BLaER1 treated with 17β-estradiol and CSF1 and Interleukin-3, amounts not matched to agents 10 nM and 100 nM (cell line): ENCODE measurements around the gene SATB1.

Experiments
- H3K27ac ChIP-seq, 11 experiments: shearing (Covaris generic); formaldehyde crosslinking; 2 replicates each; pipeline ENCODE4 v1.8.1; 2022
- H3K27me3 ChIP-seq, 11 experiments: shearing (Covaris generic); formaldehyde crosslinking; 2 replicates each; pipeline ENCODE4 v1.8.1; 2022
- H3K36me3 ChIP-seq, 11 experiments: shearing (Covaris generic); formaldehyde crosslinking; 2 replicates each; pipeline ENCODE4 v1.8.1; 2022
- H3K4me1 ChIP-seq, 10 experiments: shearing (Covaris generic); formaldehyde crosslinking; 2 replicates each; pipeline ENCODE4 v1.8.1; 2022
- H3K4me2 ChIP-seq, 11 experiments: shearing (Covaris generic); formaldehyde crosslinking; 2 replicates each; pipeline ENCODE4 v1.8.1; 2022
- H3K4me3 ChIP-seq, 10 experiments: shearing (Covaris generic); formaldehyde crosslinking; 2 replicates each; pipeline ENCODE4 v1.8.1; 2022
- H3K9ac ChIP-seq, 11 experiments: shearing (Covaris generic); formaldehyde crosslinking; 2 replicates each; pipeline ENCODE4 v1.8.1; 2022
- H3K9me3 ChIP-seq, 11 experiments: shearing (Covaris generic); formaldehyde crosslinking; replicated peaks in 1 of 11; 2 replicates each; pipeline ENCODE4 v1.8.1; 2022
- H4K20me1 ChIP-seq, 11 experiments: shearing (Covaris generic); formaldehyde crosslinking; 2 replicates each; pipeline ENCODE4 v1.8.1; 2022
- Cebpa-rat ChIP-seq, 11 experiments: shearing (Covaris generic); IDR thresholded peaks; 2 replicates each; pipeline ENCODE4 v1.8.1; 2022

The SATB1 gene

DNA sequence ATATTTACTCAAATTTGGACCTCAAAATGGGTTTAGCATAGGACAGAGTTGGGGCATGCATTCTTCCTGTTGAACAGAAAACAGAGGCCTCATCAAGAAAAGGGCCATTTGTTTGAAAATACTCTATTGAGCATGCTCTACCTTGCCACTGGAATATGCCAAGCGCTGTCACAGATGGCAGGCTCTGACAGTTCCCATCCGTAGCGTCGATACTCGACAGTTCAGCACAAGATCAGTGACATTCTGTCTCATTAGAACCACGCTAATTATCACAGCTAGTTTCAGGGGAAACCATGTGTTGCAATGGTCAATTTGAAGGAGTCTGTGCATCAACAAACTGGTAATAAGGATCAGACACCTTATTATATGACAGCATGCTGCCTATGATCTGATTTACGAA is 54.5 kb downstream of the SATB1 start:
- Histone ChIP-seq H3K36me3 (peaks cover 57 to 97% (median 82%) of the 10 kb centered on the region in 11 experiments), H3K4me2 (peak overlapping the region in 6 of 11 experiments; percentile 4 to 64 (median 50); a peak in 7 of 22 replicates), H3K4me3 (no peak overlapping the region), H3K27me3 (no peaks in the 10 kb centered on the region), H3K27ac (no peak overlapping the region; a peak in 1 of 22 replicates), H3K9ac (no peak overlapping the region), H3K4me1 (peaks cover 0 to 20% (median 13%) of the 10 kb centered on the region in 10 experiments; a peak in 12 of 20 replicates), H3K9me3 (no peaks in the 10 kb centered on the region), H4K20me1 (peaks cover 0 to 8% (median 0%) of the 10 kb centered on the region in 11 experiments; a peak in 1 of 22 replicates)
- no peak for TF ChIP-seq Cebpa-rat (IDR thresholded peaks at IDR 0.05)

DNA sequence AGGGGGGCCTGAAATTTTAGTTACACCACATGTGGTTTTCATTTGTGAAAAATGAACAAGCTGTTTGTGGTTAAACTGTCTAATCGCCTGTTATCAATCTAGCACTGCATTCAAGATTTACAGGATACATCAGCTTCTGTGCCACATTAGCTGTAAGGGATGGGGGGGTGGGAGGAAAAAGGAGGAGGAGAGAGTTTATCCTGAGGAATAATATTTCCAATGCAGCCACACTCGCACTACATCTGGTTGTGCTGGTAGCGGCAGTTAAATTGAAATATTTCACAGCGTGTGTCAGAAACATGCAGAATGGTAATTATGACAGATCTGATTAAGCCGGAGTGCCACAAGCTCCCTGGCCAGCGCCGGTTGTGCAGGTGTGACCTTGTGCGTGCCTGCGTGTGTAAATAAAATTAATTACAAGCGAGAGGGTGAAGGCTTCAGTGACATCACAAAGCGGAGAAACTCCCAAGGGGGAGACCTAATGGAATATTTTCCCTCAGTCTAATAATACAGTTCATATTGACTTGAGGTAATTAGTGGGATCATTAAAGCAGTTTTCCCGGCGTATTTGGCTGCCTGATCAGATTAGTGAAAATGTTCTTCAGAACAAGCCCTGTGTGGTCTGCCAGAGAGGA is 55.5 kb downstream of the SATB1 start:
- TF ChIP-seq Cebpa-rat (IDR thresholded peaks at IDR 0.05): no peak
- peaks cover 0 to 20% (median 13%) of the 10 kb centered on the region in 10 experiments; a peak in 12 of 20 replicates for H3K4me1 ChIP-seq
- H3K36me3 ChIP-seq: peaks cover 52 to 97% (median 81%) of the 10 kb centered on the region in 11 experiments
- 0 out of 22 replicates have a peak overlapping the region, but pooled peaks of 1 of the 11 experiments have one; percentile 33 for H3K9ac ChIP-seq
- peak overlapping the region in 6 of 11 experiments; percentile 21 to 64 (median 50); a peak in 11 of 22 replicates for H3K4me2 ChIP-seq
- H3K27ac ChIP-seq: peak overlapping the region in 2 of 11 experiments; percentile 3 to 53; a peak in 3 of 22 replicates
- no peak overlapping the region for H3K4me3 ChIP-seq
- no peaks in the 10 kb centered on the region for H3K9me3 ChIP-seq
- no peaks in the 10 kb centered on the region for H3K27me3 ChIP-seq
- H4K20me1 ChIP-seq: peaks cover 0 to 10% (median 0%) of the 10 kb centered on the region in 11 experiments; a peak in 1 of 22 replicates

DNA sequence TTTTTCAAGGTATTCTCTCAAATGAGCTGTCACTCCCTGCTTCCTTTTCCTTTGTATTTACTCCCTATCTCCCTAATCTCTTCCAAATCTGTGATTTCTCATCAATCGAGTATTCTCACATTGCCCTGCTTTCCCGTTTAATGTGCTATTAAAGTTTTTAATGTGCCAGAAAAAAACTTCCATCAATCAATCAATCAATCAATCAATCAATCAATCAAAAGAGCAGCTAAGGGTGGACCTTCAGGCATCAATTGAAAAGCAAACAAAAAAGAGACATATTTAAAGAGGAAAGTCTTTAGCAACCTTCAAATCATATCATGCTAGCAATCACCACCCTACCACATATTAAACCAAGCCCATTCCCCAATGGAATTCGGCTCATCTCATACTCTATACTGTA is 58.9 kb downstream of the SATB1 start:
- H3K27me3 ChIP-seq: no peaks in the 10 kb centered on the region
- H3K4me3 ChIP-seq: no peak overlapping the region
- H3K27ac ChIP-seq: no peak overlapping the region
- TF ChIP-seq Cebpa-rat (IDR thresholded peaks at IDR 0.05): no peak
- peaks cover 0 to 10% (median 0%) of the 10 kb centered on the region in 11 experiments; a peak in 1 of 22 replicates for H4K20me1 ChIP-seq
- H3K36me3 ChIP-seq: peaks cover 50 to 97% (median 78%) of the 10 kb centered on the region in 11 experiments
- no peak overlapping the region for H3K9ac ChIP-seq
- H3K9me3 ChIP-seq: no peaks in the 10 kb centered on the region
- peaks cover 0 to 20% (median 13%) of the 10 kb centered on the region in 10 experiments; a peak in 12 of 20 replicates for H3K4me1 ChIP-seq
- no peak overlapping the region for H3K4me2 ChIP-seq

DNA sequence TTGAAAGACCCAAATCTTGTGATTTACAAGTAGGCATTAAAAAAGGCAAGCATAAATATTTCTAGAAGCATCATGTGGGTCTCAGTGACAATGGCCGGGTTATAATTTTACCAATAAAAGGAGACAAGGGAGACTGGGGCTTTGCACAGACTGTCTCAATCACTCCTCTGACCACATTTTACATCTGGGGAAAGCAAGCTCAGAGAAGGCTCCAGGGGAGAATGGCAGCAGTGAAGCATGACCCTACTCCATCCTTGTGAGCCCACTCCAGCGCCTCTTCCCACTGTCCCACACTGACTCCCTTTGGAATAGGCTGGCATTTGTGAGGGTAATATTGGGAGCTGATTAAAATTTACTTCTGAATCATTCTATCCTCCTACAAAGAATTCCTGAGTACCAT is 61.8 kb downstream of the SATB1 start:
- H4K20me1 ChIP-seq: peaks cover 0 to 4% (median 0%) of the 10 kb centered on the region in 11 experiments; a peak in 1 of 22 replicates
- no peak overlapping the region for H3K27ac ChIP-seq
- no peak overlapping the region for H3K4me2 ChIP-seq
- H3K27me3 ChIP-seq: no peaks in the 10 kb centered on the region
- H3K36me3 ChIP-seq: peaks cover 53 to 100% (median 85%) of the 10 kb centered on the region in 11 experiments; a peak in 21 of 22 replicates
- no peak overlapping the region for H3K4me3 ChIP-seq
- no peaks in the 10 kb centered on the region for H3K9me3 ChIP-seq
- no peaks in the 10 kb centered on the region for H3K4me1 ChIP-seq
- TF ChIP-seq Cebpa-rat (IDR thresholded peaks at IDR 0.05): no peak
- H3K9ac ChIP-seq: no peak overlapping the region

DNA sequence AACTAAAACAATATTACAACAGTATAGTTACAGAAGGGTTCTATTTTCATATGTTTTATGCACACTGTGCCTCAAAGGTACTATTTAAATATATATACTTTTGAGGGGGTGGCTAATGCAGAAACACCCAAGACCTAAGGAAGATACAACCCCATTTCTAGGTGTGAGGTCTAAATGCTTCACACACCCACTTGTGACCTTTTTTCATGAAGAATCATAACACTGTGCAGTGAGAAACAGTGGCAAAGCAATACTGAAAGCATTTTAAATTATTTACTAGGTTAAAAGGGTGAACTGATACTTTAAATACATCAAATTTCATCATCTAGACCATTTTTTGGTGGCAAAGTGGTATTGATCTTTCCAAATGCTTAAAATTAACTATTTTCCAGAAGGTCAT is 67.4 kb downstream of the SATB1 start:
- H3K36me3 ChIP-seq: peaks cover 31 to 96% (median 55%) of the 10 kb centered on the region in 11 experiments

DNA sequence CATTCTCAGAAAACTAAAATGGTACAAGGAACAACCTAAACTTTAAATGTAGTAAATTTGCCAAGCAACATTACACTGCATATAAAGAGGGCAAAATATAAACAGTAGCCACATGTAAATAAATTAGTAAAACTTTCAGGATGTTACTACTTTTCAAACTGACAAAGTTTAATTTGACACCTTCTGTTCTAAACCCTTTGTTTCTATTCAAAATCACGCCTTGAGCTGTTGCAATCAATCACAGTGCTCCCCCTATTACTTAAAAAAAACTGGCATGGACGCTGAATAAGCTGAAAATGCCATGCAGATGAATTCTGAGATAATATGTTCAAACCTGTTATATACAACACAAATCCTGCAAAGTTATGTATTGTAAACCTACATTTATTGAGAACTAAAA is 69.3 kb downstream of the SATB1 start:
- no peaks in the 10 kb centered on the region for H3K9me3 ChIP-seq
- no peak for TF ChIP-seq Cebpa-rat (IDR thresholded peaks at IDR 0.05)
- no peak overlapping the region for H3K4me3 ChIP-seq
- H4K20me1 ChIP-seq: peaks cover 0 to 10% (median 0%) of the 10 kb centered on the region in 11 experiments; a peak in 1 of 22 replicates
- H3K4me2 ChIP-seq: no peak overlapping the region
- peaks cover 44 to 96% (median 58%) of the 10 kb centered on the region in 11 experiments for H3K36me3 ChIP-seq
- H3K27ac ChIP-seq: no peak overlapping the region
- H3K4me1 ChIP-seq: no peaks in the 10 kb centered on the region
- H3K27me3 ChIP-seq: no peaks in the 10 kb centered on the region
- no peak overlapping the region for H3K9ac ChIP-seq

More for the DNA sequence above, 67.4 kb downstream of the SATB1 start:
- Histone ChIP-seq H3K27ac (no peak overlapping the region), H3K9me3 (no peaks in the 10 kb centered on the region), H3K4me1 (no peaks in the 10 kb centered on the region), H3K27me3 (no peaks in the 10 kb centered on the region), H3K4me3 (no peak overlapping the region), H4K20me1 (peaks cover 0 to 10% (median 0%) of the 10 kb centered on the region in 11 experiments; a peak in 1 of 22 replicates), H3K9ac (no peak overlapping the region), H3K4me2 (no peak overlapping the region)
- TF ChIP-seq Cebpa-rat (IDR thresholded peaks at IDR 0.05): no peak

DNA sequence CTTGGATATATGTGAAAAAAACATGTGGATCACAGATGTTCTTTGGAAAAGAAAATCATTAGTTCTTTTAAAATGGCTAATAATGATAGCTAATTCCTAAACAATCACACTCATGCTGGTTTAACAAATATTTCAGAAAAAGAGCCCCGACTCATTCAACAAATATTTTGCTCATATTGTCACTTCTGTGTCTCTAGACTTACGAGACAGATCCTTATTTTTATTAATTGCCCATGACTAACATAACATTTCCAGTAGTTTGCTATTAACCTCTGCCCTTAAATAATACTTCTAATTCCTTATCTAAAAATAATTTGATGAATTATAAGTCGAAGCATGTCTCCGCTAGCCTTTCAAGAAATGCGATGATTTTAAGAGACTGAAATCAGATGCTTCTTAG is 70.4 kb downstream of the SATB1 start:
- Histone ChIP-seq H3K9me3 (no peaks in the 10 kb centered on the region), H3K4me2 (no peak overlapping the region), H3K27me3 (no peaks in the 10 kb centered on the region), H3K4me3 (no peak overlapping the region), H3K27ac (no peak overlapping the region), H4K20me1 (peaks cover 0 to 10% (median 0%) of the 10 kb centered on the region in 11 experiments; a peak in 1 of 22 replicates), H3K4me1 (no peaks in the 10 kb centered on the region), H3K9ac (no peak overlapping the region), H3K36me3 (peaks cover 45 to 96% (median 58%) of the 10 kb centered on the region in 11 experiments)
- TF ChIP-seq Cebpa-rat (IDR thresholded peaks at IDR 0.05): no peak

DNA sequence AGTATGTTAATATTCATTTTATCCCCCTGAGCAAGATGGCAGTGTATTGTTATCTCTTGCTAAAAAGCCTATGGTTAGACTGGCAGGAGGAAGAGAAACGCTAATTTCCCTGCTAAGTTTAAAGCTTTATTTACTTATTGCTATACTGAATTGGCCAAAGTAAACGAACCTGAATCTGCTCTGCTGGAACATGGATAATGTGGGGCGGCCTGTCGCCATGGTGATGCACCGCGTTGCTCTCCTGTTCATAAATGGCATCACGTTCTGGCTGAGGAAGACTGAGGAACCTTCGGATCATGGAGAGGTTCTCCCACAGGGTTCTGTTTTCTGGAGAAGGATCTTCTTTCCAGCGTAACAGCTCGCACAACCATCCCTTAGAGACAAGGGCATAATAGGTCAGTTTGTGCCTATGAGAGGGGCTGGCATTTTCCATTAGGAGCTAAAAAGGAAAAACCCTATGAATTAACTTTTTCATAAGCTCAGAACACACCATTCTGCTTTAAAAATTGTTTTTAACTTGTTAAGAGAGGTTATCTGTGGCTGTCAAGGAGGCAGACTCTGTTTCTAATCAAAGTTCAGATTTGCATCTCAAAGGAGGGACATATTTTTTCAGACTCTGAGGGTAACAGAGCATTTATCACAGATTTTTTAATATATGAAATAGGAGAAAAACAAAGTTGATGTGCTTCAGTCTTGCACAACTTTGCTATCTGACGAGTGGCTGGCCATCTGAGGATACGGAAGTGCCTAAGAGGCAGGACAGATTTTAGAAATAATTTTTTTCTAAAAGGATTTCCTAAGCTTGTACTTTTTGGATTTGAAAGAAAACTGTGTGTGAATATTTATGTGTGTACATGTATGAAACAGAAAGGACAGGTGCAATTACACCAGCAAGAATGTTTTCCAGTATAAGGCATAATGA is 73.1 kb downstream of the SATB1 start:
- H3K9ac ChIP-seq: no peak overlapping the region
- peaks cover 59 to 94% (median 70%) of the 10 kb centered on the region in 11 experiments for H3K36me3 ChIP-seq
- H3K4me2 ChIP-seq: no peak overlapping the region
- no peak for TF ChIP-seq Cebpa-rat (IDR thresholded peaks at IDR 0.05)
- H3K4me3 ChIP-seq: no peak overlapping the region
- H3K9me3 ChIP-seq: no peaks in the 10 kb centered on the region
- H3K4me1 ChIP-seq: no peaks in the 10 kb centered on the region
- H4K20me1 ChIP-seq: peaks cover 0 to 10% (median 0%) of the 10 kb centered on the region in 11 experiments; a peak in 1 of 22 replicates
- no peak overlapping the region for H3K27ac ChIP-seq
- no peaks in the 10 kb centered on the region for H3K27me3 ChIP-seq
